ENCODE data around the gene SLC45A1. TPM values are rescaled to one million over a fixed set of nuclear protein-coding genes. Genes with fewer than 3 reads are reported as not detected.

Gene SLC45A1
- total RNA-seq, 3 donors from 2014 or later (not counting 1 experiment from before 2014, with no cell fraction given), result 0.45 to 0.68 (median 0.52) TPM

DNA sequence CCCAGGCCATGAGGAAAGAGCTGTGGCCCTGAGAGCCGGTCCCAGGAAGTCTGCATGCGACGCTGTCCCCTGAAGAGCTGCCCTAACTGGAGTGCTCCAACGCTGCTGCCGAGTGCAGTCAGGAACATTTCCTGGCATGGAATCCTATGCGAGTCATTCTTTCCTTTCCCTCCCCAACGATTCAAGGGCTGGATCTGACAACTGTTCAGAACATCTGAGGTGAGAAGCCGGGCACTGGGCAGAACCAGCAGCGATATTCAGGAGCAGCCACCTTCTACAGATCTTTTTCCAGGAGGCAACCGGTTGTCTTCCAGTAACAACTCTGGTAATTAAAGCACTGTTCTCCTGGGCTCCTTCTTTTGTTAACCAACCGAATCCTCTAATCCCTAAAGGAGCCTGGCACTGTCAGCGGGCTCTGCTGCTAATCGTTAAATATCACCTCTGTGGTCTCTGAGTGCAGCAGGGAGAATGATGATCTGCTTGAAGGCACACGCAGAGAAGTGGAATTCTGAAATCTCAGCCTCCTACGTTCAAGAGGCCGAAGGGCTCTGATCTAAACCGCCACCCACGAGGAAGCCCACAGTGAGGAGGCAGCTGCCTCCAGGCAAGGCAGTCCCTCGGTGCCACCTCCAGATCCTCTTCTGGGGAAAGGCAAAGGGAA lies 55.8 kb downstream of the SLC45A1 start:
- Mint-ChIP-seq H3K9me3 (no peaks in the 10 kb centered on the region), H3K27me3 (ENCODE audit: low read depth in 2 of 2) (no peaks in the 10 kb centered on the region), H3K27ac (no peak overlapping the region), H3K4me1 (peaks cover 12 to 46% of the 10 kb centered on the region in 2 donors), H3K4me3 (no peak overlapping the region), H3K36me3 (no peaks in the 10 kb centered on the region)
- 91% methylated on average over 19 of the region's 19 CpGs for WGBS (ENCODE audit: insufficient coverage)
- TF ChIP-seq, protein P1, sequence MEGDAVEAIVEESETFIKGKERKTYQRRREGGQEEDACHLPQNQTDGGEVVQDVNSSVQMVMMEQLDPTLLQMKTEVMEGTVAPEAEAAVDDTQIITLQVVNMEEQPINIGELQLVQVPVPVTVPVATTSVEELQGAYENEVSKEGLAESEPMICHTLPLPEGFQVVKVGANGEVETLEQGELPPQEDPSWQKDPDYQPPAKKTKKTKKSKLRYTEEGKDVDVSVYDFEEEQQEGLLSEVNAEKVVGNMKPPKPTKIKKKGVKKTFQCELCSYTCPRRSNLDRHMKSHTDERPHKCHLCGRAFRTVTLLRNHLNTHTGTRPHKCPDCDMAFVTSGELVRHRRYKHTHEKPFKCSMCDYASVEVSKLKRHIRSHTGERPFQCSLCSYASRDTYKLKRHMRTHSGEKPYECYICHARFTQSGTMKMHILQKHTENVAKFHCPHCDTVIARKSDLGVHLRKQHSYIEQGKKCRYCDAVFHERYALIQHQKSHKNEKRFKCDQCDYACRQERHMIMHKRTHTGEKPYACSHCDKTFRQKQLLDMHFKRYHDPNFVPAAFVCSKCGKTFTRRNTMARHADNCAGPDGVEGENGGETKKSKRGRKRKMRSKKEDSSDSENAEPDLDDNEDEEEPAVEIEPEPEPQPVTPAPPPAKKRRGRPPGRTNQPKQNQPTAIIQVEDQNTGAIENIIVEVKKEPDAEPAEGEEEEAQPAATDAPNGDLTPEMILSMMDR (IDR thresholded peaks at IDR 0.05), result no peak
- no peaks in the 10 kb centered on the region for H3K9me3 ChIP-seq (ENCODE audit: control insufficient read depth, insufficient read depth, low read length)
- H3K4me3 ChIP-seq (ENCODE audit: low read length), result no peak overlapping the region
- DNase-seq (no peak), ATAC-seq (no peak)
- H3K36me3 ChIP-seq (ENCODE audit: control insufficient read depth, insufficient read depth, low read length), result peaks cover 3% of the 10 kb centered on the region
- H3K27ac ChIP-seq (ENCODE audit: low read length), result no peak overlapping the region
- H3K4me1 ChIP-seq (ENCODE audit: control insufficient read depth, insufficient read depth, low read length), result peaks cover 1% of the 10 kb centered on the region
- intact Hi-C loops (cut with micrococcal nuclease), result no loop called here
- no peaks in the 10 kb centered on the region for H3K27me3 ChIP-seq (ENCODE audit: control insufficient read depth, insufficient read depth, low read length)

DNA sequence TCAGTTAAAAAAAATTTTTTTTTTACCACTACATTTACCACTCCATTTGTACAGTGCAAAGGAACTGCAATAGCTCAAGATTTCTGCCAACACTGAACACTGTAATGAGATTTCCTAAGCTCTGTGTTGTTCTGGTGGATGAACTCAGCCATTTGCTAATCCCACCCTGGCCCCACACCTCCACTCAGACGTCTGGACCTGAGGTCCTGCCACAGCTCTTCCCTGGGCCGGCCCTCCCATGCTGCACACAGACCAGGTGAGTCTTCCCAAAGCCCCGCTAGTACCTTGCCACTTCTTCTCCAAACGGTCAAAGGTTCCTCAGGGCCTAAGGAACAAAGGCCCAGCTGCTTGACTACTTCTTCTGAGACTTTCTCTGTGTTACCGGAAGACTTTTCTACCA lies 56.4 kb downstream of the SLC45A1 start:
- intact Hi-C loops (cut with micrococcal nuclease), result no loop called here
- WGBS (ENCODE audit: insufficient coverage), result 91% methylated on average over 5 of the region's 5 CpGs
- DNase-seq, result no peak
- no peaks in the 10 kb centered on the region for H3K36me3 Mint-ChIP-seq
- TF ChIP-seq, protein P1 (IDR thresholded peaks at IDR 0.05), result no peak
- Histone ChIP-seq H3K36me3 (ENCODE audit: control insufficient read depth, insufficient read depth, low read length) (peaks cover 3% of the 10 kb centered on the region), H3K27ac (ENCODE audit: low read length) (no peak overlapping the region), H3K4me1 (ENCODE audit: control insufficient read depth, insufficient read depth, low read length) (peaks cover 8% of the 10 kb centered on the region), H3K4me3 (ENCODE audit: low read length) (no peak overlapping the region), H3K27me3 (ENCODE audit: control insufficient read depth, insufficient read depth, low read length) (no peaks in the 10 kb centered on the region), H3K9me3 (ENCODE audit: control insufficient read depth, insufficient read depth, low read length) (no peaks in the 10 kb centered on the region)
- peaks cover 19 to 48% of the 10 kb centered on the region in 2 donors for H3K4me1 Mint-ChIP-seq
- no peak overlapping the region for H3K4me3 Mint-ChIP-seq
- H3K27ac Mint-ChIP-seq, result peak overlapping the region in 1 of 2 donors; percentile 23
- no peaks in the 10 kb centered on the region for H3K9me3 Mint-ChIP-seq
- no peak for ATAC-seq
- no peaks in the 10 kb centered on the region for H3K27me3 Mint-ChIP-seq (ENCODE audit: low read depth in 2 of 2)

DNA sequence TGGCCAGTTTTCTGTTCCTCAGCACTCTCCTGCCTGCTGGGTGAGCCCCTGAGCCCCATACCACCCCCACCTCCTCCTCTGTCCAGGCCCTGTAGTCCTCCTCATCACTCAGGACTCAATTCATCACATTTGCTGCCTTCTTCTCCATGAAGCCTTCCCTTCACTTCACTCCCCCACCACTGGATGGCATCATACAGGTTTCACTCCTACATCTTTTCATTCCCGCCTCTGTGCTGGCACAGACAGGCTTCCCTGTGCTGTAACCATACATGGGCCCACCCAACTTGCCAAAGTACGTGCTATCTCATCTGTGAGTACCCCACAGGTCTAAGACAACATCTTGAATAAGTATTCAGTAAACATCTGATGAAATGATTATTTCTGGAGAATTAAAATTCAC lies 56.9 kb downstream of the SLC45A1 start:
- H3K27ac ChIP-seq (ENCODE audit: low read length), result no peak overlapping the region
- DNase-seq, result peak in 1 of 2 donors; percentile 58
- intact Hi-C loops (cut with micrococcal nuclease), result loop anchor here (5.0 kb wide), 1 partner anchor 47 kb away; no protein-coding TSS in a partner anchor
- peak overlapping the region in 1 of 2 donors; percentile 23 for H3K27ac Mint-ChIP-seq
- TF ChIP-seq, protein P1 (IDR thresholded peaks at IDR 0.05), result no peak
- WGBS (ENCODE audit: insufficient coverage), result 82% methylated on average over 2 of the region's 2 CpGs
- no peaks in the 10 kb centered on the region for H3K9me3 Mint-ChIP-seq
- ATAC-seq, result peak in 1 of 3 donors; percentile 20
- H3K4me1 Mint-ChIP-seq, result peaks cover 21 to 47% of the 10 kb centered on the region in 2 donors
- no peaks in the 10 kb centered on the region for H3K36me3 Mint-ChIP-seq
- peaks cover 3% of the 10 kb centered on the region for H3K36me3 ChIP-seq (ENCODE audit: control insufficient read depth, insufficient read depth, low read length)
- H3K27me3 ChIP-seq (ENCODE audit: control insufficient read depth, insufficient read depth, low read length), result no peaks in the 10 kb centered on the region
- H3K27me3 Mint-ChIP-seq (ENCODE audit: low read depth in 2 of 2), result no peaks in the 10 kb centered on the region
- peaks cover 12% of the 10 kb centered on the region for H3K4me1 ChIP-seq (ENCODE audit: control insufficient read depth, insufficient read depth, low read length)
- no peaks in the 10 kb centered on the region for H3K9me3 ChIP-seq (ENCODE audit: control insufficient read depth, insufficient read depth, low read length)
- H3K4me3 ChIP-seq (ENCODE audit: low read length), result no peak overlapping the region
- no peak overlapping the region for H3K4me3 Mint-ChIP-seq
